ENCODE results near the gene PNPLA6. TPM values are rescaled to one million over a fixed set of nuclear protein-coding genes. Genes with fewer than 3 reads are reported as not detected.

PNPLA6 gene
- total and polyA plus RNA-seq, 11 donors, result 35.6 to 105 (median 49.9) TPM

- Histone ChIP-seq H3K36me3 (peaks cover 0 to 82% (median 66%) of the 10 kb centered on the region in 9 donors), H3K27me3 (no peaks in the 10 kb centered on the region), H3K9me3 (peaks cover 0 to 5% (median 0%) of the 10 kb centered on the region in 12 donors), H3K27ac (no peak overlapping the region), H3K4me3 (no peak overlapping the region), H3K4me1 (no peaks in the 10 kb centered on the region)
- 62 to 96% (median 72%) methylated on average over 4 of the region's 4 CpGs for WGBS, 4 donors
- no peak for DNase-seq
- TF ChIP-seq POLR2A (IDR thresholded peaks at IDR 0.05) (no peak), CTCF (IDR thresholded peaks at IDR 0.05) (no peak)
- intact Hi-C loops (cut with DNase I), result no loop called here
- no peak for ATAC-seq
Observed at GRCh38 chr19:7559102-7559501, 23.6 kb downstream of the PNPLA6 start.

- TF ChIP-seq POLR2A (IDR thresholded peaks at IDR 0.05) (no peak), CTCF (IDR thresholded peaks at IDR 0.05) (no peak)
- DNase-seq (no peak), ATAC-seq (no peak)
- Histone ChIP-seq H3K9me3 (peaks cover 0 to 5% (median 0%) of the 10 kb centered on the region in 12 donors), H3K36me3 (peaks cover 0 to 71% (median 57%) of the 10 kb centered on the region in 9 donors), H3K27ac (no peak overlapping the region), H3K4me3 (no peak overlapping the region), H3K4me1 (no peaks in the 10 kb centered on the region), H3K27me3 (no peaks in the 10 kb centered on the region)
- WGBS, 4 donors, result 91 to 98% (median 94%) methylated on average over 2 of the region's 2 CpGs
- intact Hi-C loops (cut with DNase I), result loop anchor here in 1 of 10 donors (10.0 kb wide), 2 partner anchors 105 to 245 kb away; partner anchors contain the start of gene RETN
Observed at GRCh38 chr19:7560255-7560654, 24.7 kb downstream of the PNPLA6 start.

- ATAC-seq, result peak in 2 of 4 donors; percentile 10 to 27
- Histone ChIP-seq H3K27ac (no peak overlapping the region), H3K36me3 (peaks cover 0 to 61% (median 48%) of the 10 kb centered on the region in 9 donors), H3K27me3 (no peaks in the 10 kb centered on the region), H3K4me3 (no peak overlapping the region), H3K9me3 (peaks cover 0 to 5% (median 0%) of the 10 kb centered on the region in 12 donors), H3K4me1 (no peaks in the 10 kb centered on the region)
- no peak for DNase-seq
- intact Hi-C loops (cut with DNase I), result loop anchor here in 1 of 10 donors (10.0 kb wide), 2 partner anchors 103 to 243 kb away; partner anchors contain the start of gene RETN
- no peak for TF ChIP-seq CTCF (IDR thresholded peaks at IDR 0.05)
- 85 to 92% (median 90%) methylated on average over 4 to 17 of the region's 17 CpGs for WGBS, 4 donors
Observed at GRCh38 chr19:7561325-7561724, 25.8 kb downstream of the PNPLA6 start.

GRCh38 chr19:7562646-7563393, 27.3 kb downstream of the PNPLA6 start:
- Histone ChIP-seq H3K4me3 (no peak overlapping the region), H3K27me3 (no peaks in the 10 kb centered on the region), H3K36me3 (peaks cover 0 to 46% (median 33%) of the 10 kb centered on the region in 9 donors), H3K4me1 (no peaks in the 10 kb centered on the region), H3K9me3 (peaks cover 0 to 5% (median 0%) of the 10 kb centered on the region in 12 donors), H3K27ac (no peak overlapping the region)
- DNase-seq (no peak), ATAC-seq (no peak)
- intact Hi-C loops (cut with DNase I), result loop anchor here in 1 of 10 donors (10.0 kb wide), 2 partner anchors 102 to 242 kb away; partner anchors contain the start of gene RETN
- 60% methylated on average over 16 of the region's 16 CpGs for WGBS, 4 donors
- TF ChIP-seq POLR2A (IDR thresholded peaks at IDR 0.05) (no peak), CTCF (IDR thresholded peaks at IDR 0.05) (no peak)

Measured in heart left ventricle (tissue), 16 donors.